Renal cortical epithelial cell (primary cell): Measurements from ENCODE around the gene LRMDA. TPM values are rescaled to one million over a fixed set of nuclear protein-coding genes. Genes with fewer than 3 reads are reported as not detected.

Experiments
- DNase-seq: peaks from one replicate; pipeline ENCODE4 v3.0.0-alpha.2; 2011; ENCODE audit warnings: low read depth
- total RNA-seq: library from RNA; depleted of rRNA; stranded (reverse); fragments of >200 nt; gene quantifications from 2 replicates; pipeline ENCODE4 v1.2.3, GENCODE V29; 2014

Gene LRMDA
- total RNA-seq, 1 donor from 2014 or later = 11.7 TPM

DNA sequence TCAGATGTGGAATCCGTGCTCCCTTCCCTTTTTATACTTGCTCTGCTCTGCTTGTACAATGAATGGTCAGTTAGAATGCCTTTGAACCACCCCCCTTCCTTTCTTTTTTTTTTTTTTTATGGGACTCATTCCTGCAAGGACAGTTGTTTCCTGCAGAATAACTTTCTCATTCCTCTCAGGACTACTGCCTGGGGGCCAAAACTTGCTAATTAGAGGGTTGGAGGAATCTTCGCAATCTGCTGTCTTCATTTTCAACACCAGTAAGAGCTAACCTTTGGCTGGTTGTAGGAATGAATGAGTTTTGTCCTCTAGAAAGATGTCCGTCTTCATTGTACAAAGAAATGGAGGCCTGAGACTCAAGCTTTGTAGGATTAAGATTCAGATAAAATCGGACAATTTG is 868.1 kb downstream of the LRMDA start:
- no peak for DNase-seq

DNA sequence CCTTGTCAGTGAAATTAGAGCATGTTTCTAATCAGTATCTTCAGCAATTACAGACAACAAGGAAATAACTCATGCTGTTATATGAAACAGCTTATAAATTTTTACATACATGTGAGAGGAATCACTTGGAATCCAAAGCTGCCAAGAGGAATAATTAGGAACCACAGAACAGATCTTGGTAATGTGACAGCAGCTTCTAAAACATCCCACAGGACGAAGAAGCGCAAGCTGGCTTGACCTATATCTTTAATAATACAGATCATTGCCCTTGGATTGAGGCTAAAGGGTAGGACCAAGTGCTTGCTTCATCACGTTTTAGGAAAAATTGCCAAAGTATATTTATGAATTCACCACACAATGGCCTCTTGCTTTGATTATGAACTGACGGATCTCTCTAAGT is 869.8 kb downstream of the LRMDA start:
- DNase-seq = no peak

DNA sequence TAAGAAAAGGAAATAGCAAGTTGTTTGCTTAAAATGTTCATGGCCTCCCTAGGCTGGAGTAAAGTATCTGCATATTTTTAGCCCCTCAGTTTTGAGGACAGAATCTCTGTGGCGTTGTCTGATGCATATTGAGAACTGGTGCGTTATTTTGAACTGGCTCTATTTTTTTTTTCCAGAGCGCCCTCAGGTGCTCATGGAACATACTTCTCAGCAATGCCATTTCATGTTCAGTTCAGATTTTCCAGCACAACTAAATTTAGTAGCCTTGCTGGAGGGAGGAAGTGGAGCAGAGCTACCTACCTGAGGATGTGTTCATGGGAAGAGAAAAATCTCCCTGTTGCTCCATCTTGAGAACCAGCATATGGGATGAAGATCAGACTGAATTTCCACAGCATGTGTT is 870.5 kb downstream of the LRMDA start:
- peak; percentile 60 for DNase-seq

DNA sequence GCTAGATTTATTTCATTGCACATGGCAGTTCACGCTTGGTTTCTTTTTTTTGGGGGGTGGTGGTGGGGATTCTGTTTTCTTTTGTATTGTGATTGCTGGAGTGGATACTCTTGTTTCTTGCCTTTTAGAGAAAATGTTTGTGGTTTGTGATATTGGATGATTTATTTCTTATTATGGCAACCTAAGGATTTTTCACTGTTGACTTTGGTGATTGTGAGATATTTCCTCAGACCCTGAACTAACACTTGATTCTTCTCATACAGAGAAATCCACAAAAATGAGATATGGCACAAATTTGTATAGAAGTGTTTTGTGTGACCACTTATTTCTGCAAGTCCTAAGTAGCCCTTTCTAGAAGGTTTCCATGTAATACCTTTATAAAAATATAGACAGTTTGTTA is 871.1 kb downstream of the LRMDA start:
- DNase-seq = no peak

DNA sequence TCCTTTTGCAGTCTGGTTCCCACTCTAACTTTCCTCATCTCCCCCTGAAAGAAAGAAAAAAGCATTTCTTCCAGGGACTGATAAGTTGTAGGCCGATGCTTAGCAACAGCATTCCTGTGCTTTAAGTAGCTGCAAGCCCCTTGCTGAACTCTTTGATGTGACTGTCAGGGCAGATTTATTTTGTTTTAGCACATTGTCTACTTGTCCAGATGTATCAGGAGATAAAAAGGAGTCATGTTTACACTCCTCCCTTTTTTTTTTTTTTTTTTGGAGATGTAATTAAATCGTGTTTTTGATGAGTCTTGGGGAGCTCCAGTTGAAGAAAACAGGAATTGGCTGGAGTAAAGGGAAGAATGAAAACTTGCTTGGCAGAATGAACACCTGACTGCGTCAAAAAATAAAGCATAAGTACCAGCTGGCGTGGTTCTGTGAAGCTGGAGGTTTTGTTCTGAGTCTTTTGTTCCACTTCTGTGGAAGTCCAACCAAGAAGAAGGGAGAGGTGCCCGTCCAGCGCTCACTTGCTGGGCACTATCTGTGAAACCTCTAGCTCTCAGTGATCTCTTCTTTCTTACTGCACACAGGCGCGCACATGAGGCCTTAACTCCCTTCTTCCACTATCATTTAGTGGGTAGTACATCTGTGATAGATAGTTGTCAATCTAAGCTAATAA is 871.7 kb downstream of the LRMDA start:
- peak; percentile 65 for DNase-seq

DNA sequence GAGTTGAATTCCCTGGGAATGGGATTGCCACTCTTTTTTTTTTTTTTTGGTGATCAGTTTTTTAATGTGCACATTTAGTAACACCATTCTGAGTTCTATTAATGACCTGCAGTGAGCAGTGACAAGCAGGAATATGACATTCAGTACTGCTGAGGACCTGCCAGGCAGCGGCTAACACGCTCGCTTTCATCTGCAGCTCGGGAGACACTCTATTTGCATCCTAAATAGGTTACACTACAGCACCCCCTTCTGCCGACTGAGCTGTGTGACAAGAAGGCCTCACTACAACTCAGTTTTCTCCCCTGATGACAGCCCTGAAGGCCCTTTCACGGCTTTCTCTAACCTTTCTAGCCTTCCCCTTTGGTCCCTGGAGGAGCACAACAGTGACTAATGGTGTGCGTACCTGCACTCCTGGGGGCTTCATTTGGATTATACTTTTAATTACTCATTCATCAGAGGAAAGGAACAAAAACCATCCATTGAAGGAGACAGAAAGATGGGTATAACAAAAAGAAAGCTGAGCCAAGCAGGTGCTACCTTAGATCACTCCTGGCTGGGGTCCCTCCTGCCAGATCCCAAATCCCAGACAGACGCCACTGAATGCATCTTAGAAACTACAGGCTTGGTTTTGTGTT is 872.4 kb downstream of the LRMDA start:
- DNase-seq = peak; percentile 76

DNA sequence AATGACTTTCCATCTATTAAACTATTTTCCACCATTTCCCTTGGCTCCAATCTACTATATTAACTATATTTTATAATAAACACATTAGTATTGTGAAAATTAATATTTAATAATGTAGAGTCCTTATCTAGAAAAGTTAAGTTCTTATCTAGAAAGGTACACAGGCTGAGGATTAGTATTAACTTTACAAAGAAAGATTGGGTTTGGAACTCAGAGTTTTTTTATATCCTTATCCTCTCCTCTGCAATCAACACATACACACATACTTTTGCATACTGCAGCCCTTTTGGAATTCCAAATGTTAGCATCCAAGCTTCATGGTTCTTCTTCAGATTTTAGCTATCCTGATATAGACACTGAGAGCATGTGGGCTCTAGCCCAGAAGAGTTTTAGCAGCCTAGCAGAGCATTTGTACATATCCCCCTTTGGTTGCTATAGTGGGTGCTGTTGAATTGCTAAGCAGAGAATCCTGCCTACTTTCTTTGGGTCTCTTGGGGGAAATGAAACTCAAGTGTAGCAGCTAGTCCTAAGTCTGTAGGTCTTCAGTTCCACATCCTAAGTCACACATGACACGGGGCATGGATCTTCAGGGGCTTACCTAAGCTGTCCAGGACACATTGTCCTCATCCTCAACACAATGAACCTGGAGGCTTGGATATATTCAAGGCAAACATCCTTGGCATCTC is 874.6 kb downstream of the LRMDA start:
- DNase-seq = no peak

DNA sequence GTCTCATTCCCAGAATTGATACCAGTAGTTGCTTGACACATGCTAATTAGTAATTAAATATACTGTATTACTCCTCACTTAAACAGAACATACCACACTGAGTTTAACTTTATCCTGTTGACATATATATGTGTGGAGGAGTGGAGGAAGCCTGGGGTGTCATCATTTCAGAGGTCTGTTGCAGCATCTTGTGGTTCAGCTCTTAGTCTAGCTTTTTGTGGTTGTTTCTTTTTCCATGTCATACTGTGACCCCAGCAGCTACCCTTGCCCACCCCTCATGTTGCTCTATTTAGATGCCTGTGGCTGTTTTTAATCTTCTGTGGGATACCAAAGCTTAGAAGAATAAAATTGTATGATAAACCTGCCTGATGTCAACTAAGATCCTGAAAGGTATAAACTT is 875.4 kb downstream of the LRMDA start:
- DNase-seq = peak; percentile 52

DNA sequence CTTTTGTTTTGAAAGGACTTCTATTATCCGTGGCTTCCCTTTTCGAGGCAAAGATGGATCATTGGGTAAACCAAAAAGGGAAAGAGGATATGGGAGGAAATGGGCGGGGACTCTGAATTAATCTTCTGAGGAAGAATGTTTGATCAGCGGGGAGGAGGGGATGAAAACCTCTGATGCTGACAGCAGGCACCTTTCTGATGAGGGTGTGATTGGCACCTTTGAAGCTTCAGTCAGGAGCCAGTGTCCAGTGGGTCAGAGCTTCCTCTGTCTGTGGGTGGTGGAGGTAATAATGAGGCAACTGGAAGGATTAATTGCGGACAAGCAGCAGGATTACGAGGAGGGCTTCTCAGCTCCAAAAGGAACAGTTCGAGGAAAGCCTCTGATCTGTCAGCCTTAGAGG is 877.6 kb downstream of the LRMDA start:
- DNase-seq = no peak

DNA sequence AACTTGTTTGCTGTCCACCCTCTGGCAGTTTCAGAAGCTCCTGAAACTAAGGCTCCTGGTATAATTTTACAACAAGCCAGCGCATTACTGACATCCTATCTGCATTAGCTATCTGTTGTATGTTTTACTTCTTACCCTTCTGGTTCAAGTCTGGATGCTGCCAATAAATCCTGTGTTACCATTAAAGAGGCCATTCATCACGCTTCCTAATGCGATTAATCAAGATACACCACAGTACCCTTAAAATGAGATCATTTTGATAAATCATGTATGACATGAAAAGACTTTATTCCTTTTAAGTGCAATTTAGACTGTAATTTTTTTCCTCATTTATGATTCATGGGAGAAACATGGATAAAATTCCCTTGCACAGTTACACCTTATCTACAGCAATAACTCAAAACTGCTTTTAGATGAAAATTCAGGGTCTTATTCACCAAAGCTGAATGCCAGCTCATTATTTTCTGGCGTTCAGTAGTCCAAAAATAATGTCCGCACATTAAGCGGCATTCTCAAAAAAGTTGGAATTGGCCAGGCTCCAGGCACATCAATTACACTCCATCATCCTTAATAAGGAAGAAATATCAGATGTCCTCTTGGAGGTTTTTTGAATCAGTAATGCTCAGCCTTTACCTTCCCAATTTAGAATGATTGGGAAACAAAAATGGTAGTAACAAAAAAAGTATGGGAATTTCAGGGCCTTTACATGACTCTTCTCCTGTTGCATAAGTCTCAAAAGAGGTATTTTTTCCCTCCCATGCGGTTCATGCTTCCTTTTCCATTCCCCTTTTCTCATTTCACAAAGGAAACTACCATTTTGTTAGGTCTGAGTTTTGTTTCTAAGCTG is 878.5 kb downstream of the LRMDA start:
- DNase-seq = no peak

DNA sequence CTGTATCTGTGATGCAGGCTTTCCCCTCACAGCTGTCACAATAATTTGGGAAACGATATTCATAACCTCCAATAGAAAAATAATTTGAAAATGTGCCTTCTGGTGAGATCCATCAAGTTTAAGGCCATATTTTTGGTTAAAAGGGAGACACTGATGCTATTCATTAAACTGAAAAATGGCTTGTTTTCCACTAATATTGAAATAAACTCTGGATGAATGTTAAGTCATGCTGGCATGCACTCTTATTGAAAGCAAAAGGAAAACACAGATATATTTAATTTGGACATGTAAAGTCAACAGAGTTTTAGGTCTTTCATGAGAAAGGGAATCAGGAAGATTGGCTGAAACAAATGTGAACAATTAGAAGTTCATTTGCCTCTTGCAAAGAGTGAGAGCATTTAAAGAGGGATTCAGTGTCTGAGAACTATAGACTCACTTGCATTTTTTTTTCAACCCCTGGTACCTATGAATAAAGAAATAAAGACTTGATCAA is 879.2 kb downstream of the LRMDA start:
- no peak for DNase-seq

DNA sequence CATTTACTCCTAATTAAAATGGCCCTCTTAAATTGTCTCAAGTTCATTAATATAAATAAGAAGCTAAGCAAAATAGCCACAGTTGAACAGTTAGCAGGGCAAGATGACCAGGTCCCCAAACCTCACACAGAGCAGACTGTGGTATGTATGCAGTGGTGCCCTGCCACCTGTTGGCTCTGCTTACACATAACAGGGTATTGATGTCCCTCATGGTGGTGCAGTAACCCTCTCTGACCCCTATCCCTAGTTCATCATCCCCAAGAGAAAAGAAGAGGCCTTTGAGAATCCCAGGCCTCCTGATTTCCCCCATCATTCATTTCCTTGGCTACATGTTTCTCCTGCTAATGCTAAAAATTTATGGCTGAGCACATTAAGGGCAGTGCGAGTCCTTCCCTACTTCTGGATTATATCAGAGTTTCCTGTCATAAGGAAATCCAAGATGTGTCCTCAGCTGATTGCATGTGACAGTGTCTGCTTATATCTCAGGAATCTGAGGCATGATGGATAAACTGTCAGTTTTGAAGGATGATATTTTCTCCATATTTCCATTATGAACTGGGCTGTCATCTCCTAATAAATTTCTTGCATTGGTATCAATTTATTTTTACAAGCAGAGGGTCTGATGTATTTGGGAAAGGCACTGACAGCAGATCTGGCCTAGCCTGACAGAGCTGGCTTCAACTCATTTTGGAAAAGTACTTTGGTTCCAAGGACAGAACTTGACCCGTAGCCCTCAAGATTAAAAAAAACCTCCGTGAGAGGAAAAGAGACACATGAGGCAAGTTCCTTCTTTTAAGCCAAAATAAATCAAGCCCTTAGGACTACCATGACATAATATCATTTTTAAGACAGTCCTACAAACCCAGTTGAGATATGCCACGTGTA is 880.6 kb downstream of the LRMDA start:
- DNase-seq = peak; percentile 27

DNA sequence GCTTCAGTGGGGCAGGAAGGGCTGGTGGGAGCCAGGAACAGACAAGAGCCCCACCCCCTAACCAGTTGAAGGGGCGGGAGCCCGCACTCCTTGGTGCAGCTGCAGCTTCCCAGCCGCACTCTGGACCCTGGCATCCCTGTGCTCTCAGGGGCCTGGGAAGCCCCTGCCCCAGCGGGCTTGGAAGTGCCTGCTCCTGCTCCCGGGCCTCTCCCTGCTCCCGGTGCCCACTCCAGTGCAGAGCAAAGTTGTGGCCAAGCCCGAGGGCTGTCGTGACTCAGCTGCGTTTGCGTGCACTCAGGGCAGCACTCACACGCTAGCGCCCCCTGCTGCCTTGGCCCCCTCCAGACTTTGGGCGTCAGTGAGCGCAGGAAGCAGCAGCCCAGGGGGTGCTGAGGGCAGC is 883.8 kb downstream of the LRMDA start:
- DNase-seq = no peak

DNA sequence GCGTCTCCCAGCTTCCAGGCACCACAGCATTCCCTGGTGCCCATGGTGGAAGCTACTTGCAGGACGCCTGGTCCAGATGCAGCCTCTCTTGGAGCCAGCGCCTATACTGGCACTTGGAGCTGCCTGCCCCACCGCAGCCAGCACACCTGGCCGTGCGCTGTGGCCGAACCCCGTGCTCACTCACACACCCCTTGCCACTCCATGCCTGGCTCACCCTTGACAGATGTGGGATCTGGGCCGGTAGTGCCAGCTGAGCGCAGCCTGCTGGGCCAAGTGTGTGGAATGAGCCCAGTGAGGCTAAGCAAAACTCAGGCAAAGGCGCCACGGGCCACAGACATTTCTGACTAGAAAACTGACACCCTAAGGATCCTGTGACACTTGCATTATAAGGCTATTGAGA is 884.8 kb downstream of the LRMDA start:
- no peak for DNase-seq

DNA sequence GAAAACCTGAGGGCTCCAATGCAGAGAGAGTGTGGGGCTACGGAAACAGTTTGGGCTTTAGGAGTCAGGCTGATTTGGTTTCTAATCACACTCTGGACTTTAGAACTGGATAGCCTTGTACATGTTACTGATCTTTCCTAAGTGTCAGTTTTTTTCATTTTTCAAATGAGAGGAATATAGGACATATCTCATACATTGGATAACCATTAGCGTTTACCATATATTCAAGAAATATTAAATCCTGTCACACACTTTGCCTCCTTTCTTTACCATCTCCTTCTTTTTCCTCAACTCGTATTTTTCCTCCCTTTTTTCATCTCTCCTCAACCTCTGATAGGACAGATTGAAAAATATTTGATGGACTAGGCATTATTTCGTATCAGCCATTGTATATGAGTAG is 885.7 kb downstream of the LRMDA start:
- DNase-seq = no peak

DNA sequence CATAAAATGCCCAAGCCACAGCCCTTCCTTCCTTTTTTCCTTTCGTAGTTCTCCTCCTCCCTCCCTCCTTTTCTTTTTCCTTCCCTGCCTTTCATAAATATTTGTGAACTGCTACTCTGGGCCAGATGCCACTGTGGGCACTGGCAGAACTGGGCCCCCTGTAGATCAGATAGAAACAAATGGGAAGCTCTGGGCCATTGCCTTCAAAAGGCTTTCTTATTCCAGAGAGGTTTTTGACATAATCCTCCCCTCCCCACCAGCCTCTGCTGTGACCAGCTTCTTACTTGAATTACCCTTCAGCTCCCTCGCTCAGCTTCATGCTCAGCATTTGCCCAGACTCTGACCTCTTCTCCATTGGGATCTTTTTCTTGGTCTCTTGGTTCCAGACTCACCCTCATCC is 886.8 kb downstream of the LRMDA start:
- DNase-seq = no peak

DNA sequence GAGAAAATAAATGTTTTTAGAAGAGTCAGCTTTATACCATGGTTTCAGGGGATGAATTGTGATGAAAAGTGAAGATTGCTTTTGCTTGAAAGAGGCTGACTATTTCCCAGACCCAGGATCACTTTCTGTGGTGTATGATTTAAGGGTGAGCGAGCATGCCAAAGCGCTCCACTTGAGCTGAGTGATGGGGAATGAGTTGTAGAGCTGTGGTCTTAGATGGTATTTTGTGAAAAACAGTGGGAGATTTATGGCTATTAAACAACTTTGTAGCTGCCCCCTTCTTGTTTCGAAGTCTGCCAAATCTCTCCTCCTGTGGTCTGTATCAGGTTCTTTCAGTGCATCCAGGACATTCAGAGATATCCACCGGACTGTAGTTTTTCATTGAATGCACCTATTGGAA is 888.2 kb downstream of the LRMDA start:
- DNase-seq = peak; percentile 34

DNA sequence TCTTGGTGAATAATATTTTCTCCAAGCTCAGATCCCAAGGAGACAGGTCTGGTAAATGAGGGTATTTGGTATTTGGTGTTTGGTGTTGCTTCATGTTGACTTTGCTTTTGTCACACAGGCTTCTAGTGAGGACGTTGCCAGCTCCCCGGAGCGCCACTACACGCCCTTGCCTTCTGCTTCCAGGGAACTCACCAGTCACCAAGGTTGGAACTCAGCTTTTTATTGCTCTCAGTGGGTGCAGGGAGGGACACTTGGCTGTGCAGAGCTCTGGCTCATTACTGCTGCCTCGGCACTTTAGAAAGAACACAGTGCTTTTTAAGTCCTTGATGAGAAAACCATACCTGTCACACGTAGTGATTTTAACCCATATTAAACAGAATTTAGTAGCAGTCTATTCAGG is 892.9 kb downstream of the LRMDA start:
- no peak for DNase-seq

DNA sequence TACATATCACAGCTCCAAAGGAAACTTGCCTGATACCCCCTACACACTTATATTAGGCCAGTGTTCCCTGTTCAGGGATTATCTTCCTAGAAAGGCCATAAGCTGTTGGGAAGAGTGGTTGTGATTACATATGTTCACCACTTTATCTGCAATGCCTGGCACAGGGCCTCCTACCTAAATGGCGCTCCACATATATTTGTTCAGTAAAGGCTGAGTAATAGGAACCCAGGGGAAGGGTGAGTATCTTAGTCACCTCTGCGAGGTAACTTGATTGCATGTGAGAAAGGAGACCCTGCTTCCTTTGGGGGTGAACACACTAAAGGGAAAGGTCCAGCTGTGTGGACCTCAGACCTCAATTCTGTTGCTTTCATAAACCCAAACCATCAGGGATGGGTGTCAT is 896.0 kb downstream of the LRMDA start:
- no peak for DNase-seq

DNA sequence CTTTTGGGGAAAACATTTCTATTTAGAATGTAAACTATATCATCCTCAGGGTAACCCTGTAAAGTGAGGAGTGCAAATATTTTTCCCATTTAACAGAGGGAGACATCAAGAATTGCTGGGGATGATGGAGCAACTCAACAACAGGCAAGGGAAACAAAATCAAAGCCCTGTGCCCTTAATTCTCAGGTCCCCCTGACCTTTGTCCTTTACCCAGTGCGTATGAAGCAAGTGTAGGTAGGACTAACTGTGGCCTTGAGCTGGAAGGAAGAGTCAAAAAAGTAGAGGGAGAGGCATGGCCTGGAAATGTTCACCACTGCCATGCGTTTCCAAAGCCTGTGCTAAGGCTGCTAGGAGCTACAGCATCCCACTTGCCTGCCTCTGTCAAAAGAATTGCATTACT is 896.9 kb downstream of the LRMDA start:
- DNase-seq = no peak

DNA sequence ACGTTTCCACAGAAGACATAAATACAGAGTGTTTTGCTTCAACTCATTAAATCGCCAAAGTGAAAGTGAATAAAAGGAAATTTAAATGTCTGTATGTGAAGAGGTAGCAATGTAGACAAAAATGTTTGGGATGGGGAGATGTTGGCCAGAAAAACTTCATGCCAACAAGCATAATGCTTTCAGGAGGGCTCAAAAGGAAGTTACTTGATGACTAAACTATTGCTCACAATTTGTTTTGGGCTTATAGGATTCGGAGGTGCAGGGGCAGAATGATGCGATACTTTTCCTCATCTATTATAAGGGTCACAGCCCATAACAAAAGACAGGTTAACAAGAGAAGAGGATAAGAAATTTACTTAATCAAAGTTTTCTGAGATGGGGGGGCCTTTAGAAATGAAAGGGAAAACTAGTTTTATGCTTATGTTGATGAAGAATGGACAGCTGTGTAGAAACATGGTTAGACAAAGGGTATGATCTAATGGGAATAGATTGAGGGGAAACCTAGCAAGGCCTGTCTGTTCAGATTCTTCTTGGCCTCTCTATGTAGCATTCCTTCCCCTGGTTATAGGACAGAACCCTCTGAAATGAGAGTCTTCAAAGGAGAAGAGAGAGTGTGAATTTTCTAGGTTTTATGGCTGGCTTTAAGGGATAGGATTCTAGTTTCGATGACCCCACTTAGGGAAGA is 898.6 kb downstream of the LRMDA start:
- peak; percentile 9 for DNase-seq
